ENCODE results near the gene PBLD. TPM values are rescaled to one million over a fixed set of nuclear protein-coding genes. Genes with fewer than 3 reads are reported as not detected.
"Not testable (repeated sequence)": the region's sequence is repeated elsewhere in the genome, so short reads cannot be mapped to it uniquely, and the experiment has no call there.

Gene PBLD
- total and polyA plus RNA-seq, 9 of the 15 experiments (the other 6 are each of a cell fraction or from before 2014, with no cell fraction given), result 1.2 to 4.3 (median 2.5) TPM

GRCh38 chr10:68280758-68281157, 52.0 kb downstream of the PBLD start:
- FAIRE-seq, result no peak
- Histone ChIP-seq H3K9me3 (replicated peaks; ENCODE audit: control insufficient read depth, insufficient read depth, low read depth, low read length) (peaks cover 2% of the 10 kb centered on the region), H4K20me1 (replicated peaks; ENCODE audit: control insufficient read depth, insufficient read depth, low read length) (no peaks in the 10 kb centered on the region), H3K9me1 (ENCODE audit: control insufficient read depth, insufficient read depth, low read length) (no peaks in the 10 kb centered on the region), H3K27ac (ENCODE audit: extremely low read depth, low read depth, low read length) (no peak overlapping the region), H3K4me1 (replicated peaks in 1 of 2; ENCODE audit: control insufficient read depth in 2 of 2, insufficient read depth in 2 of 2, low read length in 2 of 2) (no peaks in the 10 kb centered on the region), H3K9ac (ENCODE audit: insufficient read depth in 1 of 2, low read depth in 2 of 2, low read length in 2 of 2) (no peak overlapping the region), H3K79me2 (ENCODE audit: control insufficient read depth, insufficient read depth, low read length) (no peaks in the 10 kb centered on the region), H2AFZ (ENCODE audit: low read depth, low read length) (no peak overlapping the region), H3K4me2 (ENCODE audit: insufficient read depth, low read length) (no peak overlapping the region), H3K4me3 (no peak overlapping the region), H3K27me3 (ENCODE audit: control insufficient read depth in 2 of 2, insufficient read depth in 2 of 2, low read length in 2 of 2) (no peaks in the 10 kb centered on the region; a peak in 1 of 5 replicates), H3K36me3 (ENCODE audit: control insufficient read depth, insufficient read depth, low read length) (no peaks in the 10 kb centered on the region)
- intact Hi-C loops (cut with micrococcal nuclease), result no loop called here
- in situ Hi-C loops (cut with MboI), result no loop called here
- WGBS (ENCODE audit: insufficient coverage, low coverage, missing lambda C conversion rate), result 17% methylated on average over 4 of the region's 4 CpGs
- POLR2A ChIA-PET, result interaction anchor here (0.7 to 1.0 kb wide), 2 partner anchors 10 to 12 kb away, joined by 3 read pairs; no protein-coding TSS in a partner anchor
- DNase-seq (ENCODE audit: extremely low read depth in 1 of 4, low spot score in 3 of 4), result no peak
- TF ChIP-seq MAFG (tag; conservative IDR thresholded peaks at IDR 0.05) (peak; percentile 76), C11orf30 (IDR thresholded peaks at IDR 0.05; ENCODE audit: low read depth) (peak; percentile 85), ZNF316 (IDR thresholded peaks at IDR 0.05) (peak; percentile 95), RHOXF2B (CRISPR knock-in tag; conservative IDR thresholded peaks at IDR 0.05) (no peak), MAFK (IDR thresholded peaks at IDR 0.05; ENCODE audit: low read length) (peak; percentile 65), KLF1 (tag; IDR thresholded peaks at IDR 0.05) (no peak), MAFF (IDR thresholded peaks at IDR 0.05; ENCODE audit: low read length) (peak; percentile 79), ZNF324 (CRISPR knock-in tag; IDR thresholded peaks at IDR 0.05) (no peak)
- CTCF ChIA-PET (ENCODE audit: low intra/inter-chr PET ratio), result no interaction called here
- no peak for ATAC-seq
- no TSS peak for BruUV-seq (replicated peaks)

- POLR2A ChIA-PET; H4K20me1 ChIP-seq (replicated peaks; ENCODE audit: control insufficient read depth, insufficient read depth, low read length); intact Hi-C loops (cut with micrococcal nuclease); CTCF ChIA-PET (ENCODE audit: low intra/inter-chr PET ratio); H3K27me3 ChIP-seq (ENCODE audit: control insufficient read depth in 2 of 2, insufficient read depth in 2 of 2, low read length in 2 of 2); H3K9me3 ChIP-seq (replicated peaks; ENCODE audit: control insufficient read depth, insufficient read depth, low read depth, low read length); H3K4me1 ChIP-seq (replicated peaks in 1 of 2; ENCODE audit: control insufficient read depth in 2 of 2, insufficient read depth in 2 of 2, low read length in 2 of 2); H3K79me2 ChIP-seq (ENCODE audit: control insufficient read depth, insufficient read depth, low read length); H3K9me1 ChIP-seq (ENCODE audit: control insufficient read depth, insufficient read depth, low read length); ATAC-seq; H3K9ac ChIP-seq (ENCODE audit: insufficient read depth in 1 of 2, low read depth in 2 of 2, low read length in 2 of 2); H3K27ac ChIP-seq (ENCODE audit: extremely low read depth, low read depth, low read length); H3K36me3 ChIP-seq (ENCODE audit: control insufficient read depth, insufficient read depth, low read length); BruUV-seq (replicated peaks); H3K4me3 ChIP-seq; FAIRE-seq; H2AFZ ChIP-seq (ENCODE audit: low read depth, low read length); H3K4me2 ChIP-seq (ENCODE audit: insufficient read depth, low read length); DNase-seq (ENCODE audit: extremely low read depth in 1 of 4, low spot score in 3 of 4); in situ Hi-C loops (cut with MboI): not testable (repeated sequence)
- WGBS (ENCODE audit: insufficient coverage, low coverage, missing lambda C conversion rate), result 40% methylated on average over 34 of the region's 70 CpGs
Measured at GRCh38 chr10:68278906-68279753, 53.6 kb downstream of the PBLD start.
